CMK (cell line): Measurements from ENCODE around the gene GJD3.
A peak's percentile ranks its signal among the peaks of the same experiment; 100 is the strongest.

Source experiments
- DNase-seq: peaks from one replicate; pipeline ENCODE4 v3.0.0-alpha.2; 2010; ENCODE audit warnings: low read depth

GJD3 gene

GRCh38 chr17:40351359-40352236 is 12.9 kb downstream of the GJD3 start:
- DNase-seq, result no peak

- DNase-seq, result no peak
Observed at GRCh38 chr17:40350689-40351358, 13.7 kb downstream of the GJD3 start.

GRCh38 chr17:40349895-40350688 is 14.4 kb downstream of the GJD3 start:
- DNase-seq, result no peak

- DNase-seq, result no peak
Observed at GRCh38 chr17:40349477-40349894, 15.1 kb downstream of the GJD3 start.

GRCh38 chr17:40348562-40349476 is 15.7 kb downstream of the GJD3 start:
- DNase-seq, result no peak

- DNase-seq, result no peak
Observed at GRCh38 chr17:40348136-40348504, 16.4 kb downstream of the GJD3 start.

GRCh38 chr17:40347319-40348135 is 17.0 kb downstream of the GJD3 start:
- DNase-seq, result no peak

- no peak for DNase-seq
Observed at GRCh38 chr17:40346765-40347158, 17.8 kb downstream of the GJD3 start.

GRCh38 chr17:40345994-40346764 is 18.4 kb downstream of the GJD3 start:
- no peak for DNase-seq

- peak; percentile 88 for DNase-seq
Observed at GRCh38 chr17:40345161-40345993, 19.2 kb downstream of the GJD3 start.

- DNase-seq, result no peak
Observed at GRCh38 chr17:40344421-40345160, 19.9 kb downstream of the GJD3 start.

GRCh38 chr17:40343219-40344119 is 21.1 kb downstream of the GJD3 start:
- no peak for DNase-seq

GRCh38 chr17:40342504-40343218 is 21.9 kb downstream of the GJD3 start:
- no peak for DNase-seq

GRCh38 chr17:40341808-40342503 is 22.6 kb downstream of the GJD3 start:
- no peak for DNase-seq

GRCh38 chr17:40340880-40341807 is 23.4 kb downstream of the GJD3 start:
- no peak for DNase-seq
